Measurements from ENCODE around the gene PPP2R5D. TPM values are rescaled to one million over a fixed set of nuclear protein-coding genes. Genes with fewer than 3 reads are reported as not detected.

Gene PPP2R5D
- total and polyA plus RNA-seq, 9 of the 15 experiments (the other 6 are each of a cell fraction or from before 2014, with no cell fraction given) = 1.3 to 96.1 (median 38.4) TPM

- H3K4me3 ChIP-seq = no peak overlapping the region
- no peaks in the 10 kb centered on the region for H3K27me3 ChIP-seq (ENCODE audit: control insufficient read depth in 2 of 2, insufficient read depth in 2 of 2, low read length in 2 of 2)
- no peak overlapping the region for H3K4me2 ChIP-seq (ENCODE audit: insufficient read depth, low read length)
- POLR2A ChIA-PET = no interaction called here
- intact Hi-C loops (cut with micrococcal nuclease) (no loop called here), in situ Hi-C loops (cut with MboI) (no loop called here)
- H3K9ac ChIP-seq (ENCODE audit: insufficient read depth in 1 of 2, low read depth in 2 of 2, low read length in 2 of 2) = no peak overlapping the region
- H4K20me1 ChIP-seq (replicated peaks; ENCODE audit: control insufficient read depth, insufficient read depth, low read length) = no peaks in the 10 kb centered on the region
- ATAC-seq = no peak
- H3K4me1 ChIP-seq (replicated peaks in 1 of 2; ENCODE audit: control insufficient read depth in 2 of 2, insufficient read depth in 2 of 2, low read length in 2 of 2) = peaks cover 0 to 4% of the 10 kb centered on the region in 2 experiments; a peak in 1 of 5 replicates
- no peak for FAIRE-seq
- no peaks in the 10 kb centered on the region for H3K9me3 ChIP-seq (replicated peaks; ENCODE audit: control insufficient read depth, insufficient read depth, low read depth, low read length)
- DNase-seq (ENCODE audit: extremely low read depth in 1 of 4, low spot score in 3 of 4) = no peak
- H3K36me3 ChIP-seq (ENCODE audit: control insufficient read depth, insufficient read depth, low read length) = peaks cover 2% of the 10 kb centered on the region; the same call in 1 of the 3 replicates
- H3K27ac ChIP-seq (ENCODE audit: extremely low read depth, low read depth, low read length) = no peak overlapping the region
- CTCF ChIA-PET (ENCODE audit: low intra/inter-chr PET ratio) = no interaction called here
- BruUV-seq (replicated peaks) = no TSS peak
- H3K79me2 ChIP-seq (ENCODE audit: control insufficient read depth, insufficient read depth, low read length) = no peaks in the 10 kb centered on the region
- no peak overlapping the region for H2AFZ ChIP-seq (ENCODE audit: low read depth, low read length)
- H3K9me1 ChIP-seq (ENCODE audit: control insufficient read depth, insufficient read depth, low read length) = no peaks in the 10 kb centered on the region
- no peak for TF ChIP-seq ZMIZ1 (IDR thresholded peaks at IDR 0.05; ENCODE audit: low read depth in 2 of 2, low read length in 2 of 2)
- no peak for TF ChIP-seq SMARCA5 (IDR thresholded peaks at IDR 0.05)
- TF ChIP-seq RFX7 (CRISPR knock-in tag; IDR thresholded peaks at IDR 0.05) = no peak
- TF ChIP-seq, protein P1, sequence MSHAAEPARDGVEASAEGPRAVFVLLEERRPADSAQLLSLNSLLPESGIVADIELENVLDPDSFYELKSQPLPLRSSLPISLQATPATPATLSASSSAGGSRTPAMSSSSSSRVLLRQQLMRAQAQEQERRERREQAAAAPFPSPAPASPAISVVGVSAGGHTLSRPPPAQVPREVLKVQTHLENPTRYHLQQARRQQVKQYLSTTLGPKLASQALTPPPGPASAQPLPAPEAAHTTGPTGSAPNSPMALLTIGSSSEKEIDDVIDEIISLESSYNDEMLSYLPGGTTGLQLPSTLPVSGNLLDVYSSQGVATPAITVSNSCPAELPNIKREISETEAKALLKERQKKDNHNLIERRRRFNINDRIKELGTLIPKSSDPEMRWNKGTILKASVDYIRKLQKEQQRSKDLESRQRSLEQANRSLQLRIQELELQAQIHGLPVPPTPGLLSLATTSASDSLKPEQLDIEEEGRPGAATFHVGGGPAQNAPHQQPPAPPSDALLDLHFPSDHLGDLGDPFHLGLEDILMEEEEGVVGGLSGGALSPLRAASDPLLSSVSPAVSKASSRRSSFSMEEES (CRISPR knock-in tag; IDR thresholded peaks at IDR 0.05) = no peak
- no peak for TF ChIP-seq ZNF140 (CRISPR knock-in tag; IDR thresholded peaks at IDR 0.05)
- no peak for TF ChIP-seq IRF2 (CRISPR knock-in tag; IDR thresholded peaks at IDR 0.05)
- TF ChIP-seq ETV6 (IDR thresholded peaks at IDR 0.05; ENCODE audit: borderline replicate concordance in 1 of 2, low read depth in 2 of 2, low read length in 1 of 2) = no peak
- TF ChIP-seq ETV6 (CRISPR knock-in tag; IDR thresholded peaks at IDR 0.05; ENCODE audit: borderline replicate concordance) = no peak
- TF ChIP-seq FOXJ2 (tag; IDR thresholded peaks at IDR 0.05) = no peak
These were observed 36.4 kb upstream of the PPP2R5D start for GRCh38 chr6:42947950-42948349.

Measured in K562 (cell line).